Ishikawa (cell line): ENCODE results near the gene EXD2.

Experiments
- EGR1 ChIP-seq: IDR thresholded peaks from 2 replicates; pipeline ENCODE4 v1.6.1; 2012
- TCF12 ChIP-seq: IDR thresholded peaks from 2 replicates; pipeline ENCODE4 v1.6.1; 2012; ENCODE audit warnings: low read depth

The EXD2 gene

DNA sequence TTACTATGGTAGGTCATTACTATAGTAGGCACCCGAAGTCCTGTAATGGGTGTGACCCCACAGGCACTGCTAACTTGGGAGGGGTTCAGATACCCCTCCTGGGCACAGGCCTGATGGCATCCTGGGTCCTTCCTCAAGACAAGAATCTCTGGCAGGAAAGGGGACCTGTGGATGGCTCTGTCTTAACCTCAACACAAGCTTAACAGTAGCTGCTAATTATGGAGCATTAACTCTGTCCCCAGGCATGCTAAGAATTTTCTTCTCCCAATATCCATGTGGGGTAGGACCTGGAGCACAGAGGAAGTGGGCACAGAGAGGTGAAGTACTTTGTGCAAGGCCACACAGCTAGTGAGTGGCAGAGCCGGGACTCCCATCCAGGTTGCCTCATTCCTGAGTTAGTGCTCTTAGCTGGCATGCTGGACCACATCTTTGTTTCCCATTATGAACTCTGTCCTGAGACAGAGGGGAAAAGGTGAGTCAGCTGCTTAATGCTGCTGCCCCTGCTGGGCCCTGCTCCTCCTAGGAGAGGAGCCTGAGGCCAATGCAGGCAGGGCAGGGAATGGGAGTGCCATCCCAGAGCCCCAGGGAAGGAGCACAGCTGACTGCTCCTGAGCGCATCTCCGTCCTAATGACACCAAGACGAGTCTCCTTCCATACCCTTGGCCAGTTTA is 100.7 kb downstream of the EXD2 start:
- TF ChIP-seq TCF12, result 0 out of 2 replicates have a peak, but pooled peaks have one; percentile 29
- TF ChIP-seq EGR1, result no peak
